Measurements from ENCODE around the gene SUSD6. TPM values are rescaled to one million over a fixed set of nuclear protein-coding genes. Genes with fewer than 3 reads are reported as not detected.

SUSD6 gene
- total RNA-seq, 1 donor from 2014 or later = 46.6 TPM

DNA sequence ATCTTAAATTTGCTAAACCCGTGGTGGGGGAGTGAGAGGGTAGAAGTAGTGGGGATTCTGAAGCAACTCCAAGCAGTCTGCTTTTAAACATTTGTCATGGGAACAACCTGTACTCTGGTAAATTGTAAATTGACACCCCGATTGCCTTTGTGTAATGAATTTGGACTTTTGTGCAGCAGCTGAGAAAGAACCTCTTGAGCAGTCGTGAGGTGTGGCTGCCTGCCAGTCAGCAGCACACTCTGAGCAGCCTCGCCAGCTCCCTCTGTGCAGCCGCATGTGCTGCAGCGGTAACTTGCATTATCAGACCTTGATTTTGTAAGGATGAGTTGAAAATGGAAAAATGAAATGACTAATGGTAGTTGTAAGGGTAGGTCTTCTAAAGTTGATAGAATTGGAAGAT is 74.3 kb downstream of the SUSD6 start:
- Mint-ChIP-seq H3K9me3 (no peaks in the 10 kb centered on the region), H3K27me3 (ENCODE audit: low read depth) (no peaks in the 10 kb centered on the region), H3K36me3 (ENCODE audit: low read depth) (peaks cover 26% of the 10 kb centered on the region), H3K4me3 (ENCODE audit: low read depth) (peak overlapping the region; percentile 9), H3K27ac (peak overlapping the region; percentile 95), H3K4me1 (ENCODE audit: low read depth) (peaks cover 78% of the 10 kb centered on the region)
- intact Hi-C loops (cut with micrococcal nuclease) = loop anchor here (1.0 to 2.0 kb wide), 6 partner anchors 9 to 67 kb away; no protein-coding TSS in a partner anchor
- DNase-seq (ENCODE audit: low spot score) = no peak

DNA sequence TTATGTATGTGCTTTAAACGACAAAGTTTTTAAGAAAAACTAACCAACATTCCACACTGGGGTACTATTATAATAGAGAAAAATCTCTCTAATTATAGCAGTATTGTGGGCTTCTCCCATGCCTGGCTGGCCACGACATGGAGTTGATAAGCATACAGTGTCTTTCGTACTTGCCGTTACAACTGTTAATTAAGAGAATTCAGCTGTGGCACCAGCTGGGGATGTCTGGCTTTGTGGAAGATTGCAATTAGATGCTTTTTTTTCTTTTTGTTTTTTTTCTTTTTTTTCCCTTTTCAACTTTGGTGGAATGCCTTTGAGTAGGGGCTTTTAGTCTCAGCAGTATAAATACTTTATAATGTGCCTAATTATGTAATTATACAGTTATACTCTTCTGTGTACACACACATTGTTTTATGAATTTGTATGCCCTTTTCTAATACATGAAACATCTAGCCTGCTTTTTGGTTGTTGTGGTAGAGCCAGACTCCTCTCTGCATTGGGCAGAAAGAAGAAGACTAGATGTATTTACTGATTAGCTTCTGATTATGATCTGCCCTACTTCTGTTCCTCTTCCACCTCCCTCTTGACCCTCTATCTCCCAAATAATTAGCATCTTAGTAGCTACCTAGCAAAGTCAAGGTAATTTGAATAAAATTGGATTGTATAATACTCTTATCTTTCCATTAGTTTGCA is 76.4 kb downstream of the SUSD6 start:
- peaks cover 64% of the 10 kb centered on the region for H3K4me1 Mint-ChIP-seq (ENCODE audit: low read depth)
- intact Hi-C loops (cut with micrococcal nuclease) = no loop called here
- H3K9me3 Mint-ChIP-seq = no peaks in the 10 kb centered on the region
- peak overlapping the region; percentile 62 for H3K27ac Mint-ChIP-seq
- DNase-seq (ENCODE audit: low spot score) = no peak
- H3K36me3 Mint-ChIP-seq (ENCODE audit: low read depth) = peaks cover 21% of the 10 kb centered on the region
- peak overlapping the region; percentile 5 for H3K4me3 Mint-ChIP-seq (ENCODE audit: low read depth)
- no peaks in the 10 kb centered on the region for H3K27me3 Mint-ChIP-seq (ENCODE audit: low read depth)

DNA sequence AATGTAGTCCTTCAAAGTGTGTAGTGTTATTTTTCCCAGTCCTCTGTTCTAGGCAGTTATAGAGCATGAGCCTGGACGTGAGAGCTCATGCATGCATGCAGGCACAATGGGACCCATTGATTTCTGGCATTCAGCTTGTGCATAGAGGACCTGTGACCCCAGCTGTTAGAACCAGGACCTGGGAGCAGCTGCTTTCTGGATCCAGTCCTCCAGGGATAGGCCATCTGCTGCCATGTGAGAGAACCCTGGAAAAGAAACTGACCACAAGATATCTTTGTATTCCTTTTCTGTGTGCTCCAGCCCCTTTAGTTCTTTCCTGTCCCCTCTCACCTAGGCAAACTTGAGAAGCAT is 76.9 kb downstream of the SUSD6 start:
- H3K9me3 Mint-ChIP-seq = no peaks in the 10 kb centered on the region
- peaks cover 20% of the 10 kb centered on the region for H3K36me3 Mint-ChIP-seq (ENCODE audit: low read depth)
- H3K4me3 Mint-ChIP-seq (ENCODE audit: low read depth) = peak overlapping the region; percentile 5
- peaks cover 61% of the 10 kb centered on the region for H3K4me1 Mint-ChIP-seq (ENCODE audit: low read depth)
- intact Hi-C loops (cut with micrococcal nuclease) = no loop called here
- DNase-seq (ENCODE audit: low spot score) = no peak
- no peaks in the 10 kb centered on the region for H3K27me3 Mint-ChIP-seq (ENCODE audit: low read depth)
- H3K27ac Mint-ChIP-seq = peak overlapping the region; percentile 62

GRCh38 chr14:69690042-69690441 is 78.6 kb downstream of the SUSD6 start:
- H3K4me1 Mint-ChIP-seq (ENCODE audit: low read depth) = peaks cover 60% of the 10 kb centered on the region
- no peaks in the 10 kb centered on the region for H3K27me3 Mint-ChIP-seq (ENCODE audit: low read depth)
- intact Hi-C loops (cut with micrococcal nuclease) = no loop called here
- H3K27ac Mint-ChIP-seq = no peak overlapping the region
- no peak overlapping the region for H3K4me3 Mint-ChIP-seq (ENCODE audit: low read depth)
- H3K36me3 Mint-ChIP-seq (ENCODE audit: low read depth) = peaks cover 23% of the 10 kb centered on the region
- no peak for DNase-seq (ENCODE audit: low spot score)
- no peaks in the 10 kb centered on the region for H3K9me3 Mint-ChIP-seq

- intact Hi-C loops (cut with micrococcal nuclease) = no loop called here
- Mint-ChIP-seq H3K9me3 (no peaks in the 10 kb centered on the region), H3K36me3 (ENCODE audit: low read depth) (peaks cover 19% of the 10 kb centered on the region), H3K4me3 (ENCODE audit: low read depth) (no peak overlapping the region), H3K27ac (no peak overlapping the region), H3K27me3 (ENCODE audit: low read depth) (no peaks in the 10 kb centered on the region), H3K4me1 (ENCODE audit: low read depth) (peaks cover 65% of the 10 kb centered on the region)
- no peak for DNase-seq (ENCODE audit: low spot score)
Observed at GRCh38 chr14:69692594-69692993, 81.2 kb downstream of the SUSD6 start.

DNA sequence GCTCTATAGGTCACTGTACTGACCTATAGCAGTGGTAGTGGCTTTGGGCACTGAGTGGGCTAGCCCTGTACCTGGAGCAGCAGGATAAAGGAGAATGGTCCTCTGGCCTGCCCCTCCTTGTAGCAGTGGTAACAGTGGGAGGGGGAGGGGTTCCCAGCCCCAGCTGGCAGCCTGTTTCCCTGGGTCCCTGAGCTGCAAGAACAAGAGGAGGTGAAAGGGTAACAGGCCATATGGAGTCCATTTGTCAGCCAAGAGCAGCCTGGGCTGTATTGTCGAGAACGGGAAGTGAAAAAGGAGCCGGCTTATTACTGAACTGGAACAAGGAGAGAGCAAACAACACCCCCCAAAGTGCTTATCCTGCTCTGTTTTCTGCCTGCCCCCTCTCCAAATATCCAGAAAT is 81.7 kb downstream of the SUSD6 start:
- Mint-ChIP-seq H3K36me3 (ENCODE audit: low read depth) (peaks cover 19% of the 10 kb centered on the region), H3K9me3 (no peaks in the 10 kb centered on the region), H3K4me1 (ENCODE audit: low read depth) (peaks cover 63% of the 10 kb centered on the region), H3K27ac (no peak overlapping the region), H3K27me3 (ENCODE audit: low read depth) (no peaks in the 10 kb centered on the region), H3K4me3 (ENCODE audit: low read depth) (no peak overlapping the region)
- DNase-seq (ENCODE audit: low spot score) = no peak
- intact Hi-C loops (cut with micrococcal nuclease) = no loop called here

GRCh38 chr14:69693801-69694729 is 82.7 kb downstream of the SUSD6 start:
- no peak for DNase-seq (ENCODE audit: low spot score)
- no peak overlapping the region for H3K4me3 Mint-ChIP-seq (ENCODE audit: low read depth)
- peaks cover 65% of the 10 kb centered on the region for H3K4me1 Mint-ChIP-seq (ENCODE audit: low read depth)

DNA sequence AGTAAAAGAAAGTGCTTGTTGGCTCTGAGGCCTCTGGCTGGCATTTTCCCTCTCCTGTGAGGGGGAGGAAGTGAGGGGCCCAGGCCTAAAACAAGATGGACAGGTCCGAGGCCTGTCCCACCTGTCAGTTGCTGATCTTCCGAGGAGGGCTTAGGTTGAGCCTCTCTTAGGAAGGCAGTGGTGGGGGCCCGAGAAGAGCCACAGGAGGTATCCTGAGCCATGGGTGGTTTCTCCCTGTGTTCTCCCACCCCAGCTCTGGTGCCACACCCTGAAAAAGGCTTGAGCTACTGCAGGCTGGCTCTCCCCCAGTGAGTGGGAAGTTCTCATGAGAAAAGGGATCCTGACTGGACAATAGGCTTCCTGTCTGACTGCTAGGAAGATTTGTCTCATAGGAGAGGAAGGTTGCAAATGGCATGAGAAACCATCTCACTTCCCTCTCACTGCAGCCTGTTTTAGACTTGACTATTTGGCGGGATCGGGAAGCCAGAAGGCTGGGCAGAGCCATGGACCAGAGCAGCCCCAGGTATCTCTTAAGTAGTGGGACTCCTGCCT is 83.4 kb downstream of the SUSD6 start:
- H3K27me3 Mint-ChIP-seq (ENCODE audit: low read depth) = no peaks in the 10 kb centered on the region
- DNase-seq (ENCODE audit: low spot score) = no peak
- intact Hi-C loops (cut with micrococcal nuclease) = loop anchor here (5.0 kb wide), 1 partner anchor 72 kb away; the partner anchor contains the start of gene SRSF5
- peaks cover 71% of the 10 kb centered on the region for H3K4me1 Mint-ChIP-seq (ENCODE audit: low read depth)
- no peak overlapping the region for H3K4me3 Mint-ChIP-seq (ENCODE audit: low read depth)
- peaks cover 24% of the 10 kb centered on the region for H3K36me3 Mint-ChIP-seq (ENCODE audit: low read depth)
- no peak overlapping the region for H3K27ac Mint-ChIP-seq
- H3K9me3 Mint-ChIP-seq = no peaks in the 10 kb centered on the region

More at GRCh38 chr14:69693801-69694729, 82.7 kb downstream of the SUSD6 start:
- Mint-ChIP-seq H3K27ac (peak overlapping the region; percentile 54), H3K27me3 (ENCODE audit: low read depth) (no peaks in the 10 kb centered on the region), H3K9me3 (no peaks in the 10 kb centered on the region), H3K36me3 (ENCODE audit: low read depth) (peaks cover 20% of the 10 kb centered on the region)
- intact Hi-C loops (cut with micrococcal nuclease) = no loop called here

DNA sequence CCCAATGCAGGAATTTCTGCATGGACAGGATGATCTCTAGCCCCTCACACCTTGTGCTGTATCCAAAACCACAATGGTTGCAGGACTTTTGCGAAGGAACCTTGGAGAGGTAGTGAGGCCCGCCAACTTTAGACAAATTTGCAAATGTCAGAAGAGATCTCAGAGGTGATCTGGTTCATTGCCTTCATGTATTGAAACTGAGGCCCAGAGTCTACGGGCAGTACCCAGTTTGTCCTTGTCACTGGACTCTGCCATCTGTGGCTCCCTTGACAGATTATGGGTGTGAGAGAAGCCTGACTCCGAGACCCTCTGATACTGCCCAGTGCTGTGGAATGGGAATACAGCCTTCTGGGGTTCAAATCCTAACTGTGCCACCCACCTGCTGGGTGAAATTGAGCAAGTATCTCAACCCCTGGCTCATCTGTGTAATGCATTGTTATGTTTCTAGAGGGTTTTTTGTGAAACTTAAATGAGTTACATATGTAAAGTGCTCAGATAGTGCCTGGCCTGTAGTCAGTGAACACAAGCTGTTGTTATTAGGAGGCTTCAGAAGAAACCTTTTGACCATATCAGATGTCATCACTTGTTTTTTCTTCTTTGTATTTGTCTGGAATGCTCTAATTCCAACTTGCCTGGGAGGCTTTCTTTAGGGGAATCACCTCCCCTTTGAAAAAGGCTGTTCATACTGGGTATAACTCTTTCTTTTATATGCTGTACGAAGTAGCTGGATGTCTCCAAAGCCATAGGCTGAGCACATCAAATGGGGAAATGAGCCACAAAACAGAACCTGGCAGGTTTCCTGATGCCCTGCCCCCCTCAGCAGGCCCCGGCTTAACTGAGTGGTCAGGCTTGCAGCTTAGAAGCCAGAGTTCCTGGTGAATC is 84.2 kb downstream of the SUSD6 start:
- Mint-ChIP-seq H3K36me3 (ENCODE audit: low read depth) (peaks cover 20% of the 10 kb centered on the region), H3K27ac (peak overlapping the region; percentile 47), H3K27me3 (ENCODE audit: low read depth) (no peaks in the 10 kb centered on the region), H3K9me3 (no peaks in the 10 kb centered on the region), H3K4me3 (ENCODE audit: low read depth) (no peak overlapping the region), H3K4me1 (ENCODE audit: low read depth) (peaks cover 69% of the 10 kb centered on the region)
- intact Hi-C loops (cut with micrococcal nuclease) = loop anchor here (2.0 to 5.0 kb wide), 3 partner anchors 13 to 72 kb away; partner anchors contain the start of gene SRSF5
- DNase-seq (ENCODE audit: low spot score) = no peak

DNA sequence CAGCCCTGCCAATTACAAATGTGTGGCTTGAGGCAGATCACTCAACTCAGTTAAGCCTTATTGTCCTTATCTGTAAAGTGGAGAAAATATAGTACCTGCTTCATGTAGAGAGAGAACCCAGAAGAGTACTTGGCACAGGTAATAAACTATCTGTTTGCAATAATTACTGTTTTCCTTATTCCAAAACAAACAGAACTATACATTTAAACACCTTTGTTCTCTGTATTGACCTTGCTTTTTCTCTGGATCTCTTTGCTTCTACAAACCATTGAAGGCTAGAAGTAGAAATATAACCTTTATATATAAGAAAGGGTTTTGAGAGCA is 84.8 kb downstream of the SUSD6 start:
- peaks cover 22% of the 10 kb centered on the region for H3K36me3 Mint-ChIP-seq (ENCODE audit: low read depth)
- H3K4me1 Mint-ChIP-seq (ENCODE audit: low read depth) = peaks cover 73% of the 10 kb centered on the region
- H3K4me3 Mint-ChIP-seq (ENCODE audit: low read depth) = no peak overlapping the region
- H3K9me3 Mint-ChIP-seq = no peaks in the 10 kb centered on the region
- no peaks in the 10 kb centered on the region for H3K27me3 Mint-ChIP-seq (ENCODE audit: low read depth)
- DNase-seq (ENCODE audit: low spot score) = no peak
- H3K27ac Mint-ChIP-seq = peak overlapping the region; percentile 47
- intact Hi-C loops (cut with micrococcal nuclease) = loop anchor here (2.0 to 5.0 kb wide), 3 partner anchors 13 to 71 kb away; partner anchors contain the start of gene SRSF5

DNA sequence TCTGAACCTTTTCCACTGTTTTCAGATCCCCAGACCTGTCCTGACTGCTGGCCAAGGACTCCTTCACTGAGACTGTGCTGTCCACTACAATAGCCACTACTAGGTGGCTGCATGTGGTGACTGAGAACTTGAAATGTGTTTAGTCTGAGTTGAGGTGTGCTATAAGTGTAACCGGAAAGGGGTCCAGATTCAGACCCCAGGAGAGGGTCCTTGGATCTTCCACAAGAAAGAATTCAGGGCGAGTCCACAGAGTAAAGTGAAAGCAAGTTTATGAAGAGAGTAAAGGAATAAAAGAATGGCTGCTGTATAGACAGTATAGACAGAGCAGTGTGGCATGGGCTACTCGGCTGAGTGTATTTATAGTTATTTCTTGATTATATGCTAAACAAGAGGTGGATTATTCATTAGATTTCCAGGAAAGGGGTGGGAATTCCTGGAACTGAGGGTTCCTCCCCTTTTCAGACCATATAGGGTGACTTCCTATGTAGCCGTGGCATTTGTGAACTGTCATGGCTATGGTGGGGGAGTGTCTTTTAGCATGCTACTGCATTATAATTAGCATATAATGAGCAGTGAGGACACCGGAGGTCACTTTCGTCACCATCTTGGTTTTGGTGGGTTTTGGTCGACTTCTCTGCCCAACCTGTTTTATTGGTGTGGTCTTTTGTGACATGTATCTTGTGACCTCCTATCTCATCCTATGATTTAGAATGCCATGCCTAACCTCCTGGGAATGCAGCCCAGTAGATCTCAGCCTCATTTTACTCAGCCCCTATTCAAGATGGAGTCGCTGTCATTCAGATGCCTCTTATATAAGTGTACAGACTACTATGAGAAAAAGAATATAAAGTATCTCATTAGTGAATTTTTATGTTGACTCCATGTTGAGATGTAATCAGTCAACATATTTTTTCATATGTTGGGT is 85.5 kb downstream of the SUSD6 start:
- Mint-ChIP-seq H3K36me3 (ENCODE audit: low read depth) (peaks cover 22% of the 10 kb centered on the region), H3K27ac (peak overlapping the region; percentile 59), H3K4me1 (ENCODE audit: low read depth) (peaks cover 79% of the 10 kb centered on the region), H3K4me3 (ENCODE audit: low read depth) (no peak overlapping the region), H3K27me3 (ENCODE audit: low read depth) (no peaks in the 10 kb centered on the region), H3K9me3 (no peaks in the 10 kb centered on the region)
- DNase-seq (ENCODE audit: low spot score) = no peak
- intact Hi-C loops (cut with micrococcal nuclease) = loop anchor here (2.0 to 5.0 kb wide), 3 partner anchors 14 to 70 kb away; partner anchors contain the start of gene SRSF5
